HepG2 (cell line): ENCODE measurements around the gene ANKS4B. TPM values are rescaled to one million over a fixed set of nuclear protein-coding genes. Genes with fewer than 3 reads are reported as not detected.

Experiments used
- ATAC-seq: fragments of 200-7000 bp; cut with Tn5 transposase; 3 replicates; pipeline ENCODE4 v1.9.1; 2020; ENCODE audit warnings: mild to moderate bottlenecking, moderate library complexity
- BruUV-seq: library from RNA; stranded (reverse); fragments of 400-500 nt; replicated peaks from 2 replicates; lab custom pipeline; 2021; lab: Mats Ljungman, UMichigan
- CTCF ChIA-PET: fragments of 300-600 bp; formaldehyde crosslinking; extraction: SDS; loops from one replicate; lab custom pipeline; 2021; ENCODE audit warnings: low total read pairs, inconsistent platforms, low intra/inter-chr PET ratio; lab: Yijun Ruan, JAX
- POLR2A ChIA-PET: fragments of 350-600 bp; sonication (Branson Sonifier 250); formaldehyde crosslinking; loops from one replicate; lab custom pipeline; 2020; ENCODE audit warnings: antibody characterized with exemption, inconsistent platforms; lab: Yijun Ruan, JAX
- DNase-seq: peaks from one replicate; pipeline ENCODE4 v3.0.0-alpha.2; 2015; ENCODE audit warnings: low spot score
- FAIRE-seq: peaks from 3 replicates; lab custom pipeline; 2011; peaks lifted over from hg19 to GRCh38; lab: Jason Lieb, UNC
- H2AFZ ChIP-seq: one replicate; pipeline ENCODE4 v1.6.1; 2011; ENCODE audit warnings: low read length, inconsistent platforms
- H3K27ac ChIP-seq: fragments of 300-600 bp; 3 replicates; pipeline ENCODE4 v1.8.0; 2011; ENCODE audit warnings: mixed run types, mild to moderate bottlenecking, mixed read lengths, low read length, inconsistent platforms; ENCODE audit not compliant: insufficient read depth; ENCODE audit errors: extremely low read length
- H3K27me3 ChIP-seq, 2 experiments: fragments of 200-600 bp in 1 of 2; 2 replicates in 1 of 2; 3 replicates in 1 of 2; pipeline versions ENCODE4 v1.6.0 to v1.8.0; 2011; ENCODE audit warnings: low read length in 2 of 2, mild to moderate bottlenecking in 2 of 2, moderate library complexity in 2 of 2, inconsistent platforms in 1 of 2; ENCODE audit not compliant: insufficient read depth in 2 of 2, control insufficient read depth in 1 of 2
- H3K36me3 ChIP-seq, 2 experiments: fragments of 200-600 bp in 1 of 2; replicated peaks in 1 of 2; 2 replicates in 1 of 2; 3 replicates in 1 of 2; pipeline versions ENCODE4 v1.5.1 to v1.8.0; 2011; ENCODE audit warnings: low read length in 2 of 2, inconsistent platforms in 1 of 2; ENCODE audit not compliant: insufficient read depth in 2 of 2, control insufficient read depth in 1 of 2
- H3K4me1 ChIP-seq: 2 replicates; pipeline ENCODE4 v1.5.1; 2012; ENCODE audit warnings: low read length, inconsistent platforms; ENCODE audit not compliant: insufficient read depth
- H3K4me2 ChIP-seq: 2 replicates; pipeline ENCODE4 v1.6.0; 2011; ENCODE audit warnings: low read depth, low read length, inconsistent platforms
- H3K4me3 ChIP-seq, 3 experiments: fragments of 200-600 bp in 1 of 3; sonication (generic), shearing (Covaris generic) in 1 of 3; replicated peaks in 1 of 3; 2 replicates each; pipeline ENCODE4 v1.5.1; 2011 to 2016; ENCODE audit warnings: low read length in 3 of 3, inconsistent platforms in 2 of 3, low read depth in 2 of 3, mild to moderate bottlenecking in 2 of 3, control low read depth in 1 of 3, mixed read lengths in 1 of 3; ENCODE audit not compliant: insufficient read depth in 1 of 3
- H3K79me2 ChIP-seq: one replicate; pipeline ENCODE4 v1.6.1; 2011; ENCODE audit warnings: low read length, inconsistent platforms; ENCODE audit not compliant: insufficient read depth
- H3K9ac ChIP-seq: 2 replicates; pipeline ENCODE4 v1.6.0; 2011; ENCODE audit warnings: mild to moderate bottlenecking, low read depth, low read length, inconsistent platforms; ENCODE audit not compliant: insufficient read depth
- H3K9me3 ChIP-seq: 2 replicates; pipeline ENCODE4 v1.5.1; 2012; ENCODE audit warnings: mild to moderate bottlenecking, low read length
- H4K20me1 ChIP-seq: 2 replicates; pipeline ENCODE4 v1.6.0; 2011; ENCODE audit warnings: inconsistent platforms, mild to moderate bottlenecking, low read length, moderate library complexity; ENCODE audit not compliant: insufficient read depth
- CREB3 ChIP-seq: sonication (generic); formaldehyde crosslinking; IDR thresholded peaks from 2 replicates; pipeline ENCODE4 v1.5.0; 2020; ENCODE audit warnings: missing genetic modification reagents
- EZH2 ChIP-seq: conservative IDR thresholded peaks from 2 replicates; pipeline ENCODE4 v1.6.1; 2012; ENCODE audit warnings: mild to moderate bottlenecking, low read depth, low read length, moderate library complexity
- TCF12 ChIP-seq, 2 experiments: fragments of 450-650 bp in 1 of 2; sonication (generic) in 1 of 2; formaldehyde crosslinking in 1 of 2; IDR thresholded peaks; 2 replicates each; pipeline versions ENCODE4 v1.6.1 to v1.8.0; 2017 to 2022; ENCODE audit warnings: antibody characterized with exemption in 1 of 2, mild to moderate bottlenecking in 1 of 2, missing genetic modification reagents in 1 of 2, moderate library complexity in 1 of 2
- ZNF446 ChIP-seq: sonication (generic); formaldehyde crosslinking; IDR thresholded peaks from 2 replicates; pipeline ENCODE4 v1.5.0; 2020; ENCODE audit warnings: mild to moderate bottlenecking, missing genetic modification reagents
- ZNF460 ChIP-seq: sonication (generic); formaldehyde crosslinking; IDR thresholded peaks from 2 replicates; pipeline ENCODE4 v1.5.1; 2020; ENCODE audit warnings: missing genetic modification reagents, mild to moderate bottlenecking, borderline replicate concordance
- ZNF775 ChIP-seq: sonication (generic); formaldehyde crosslinking; IDR thresholded peaks from 2 replicates; pipeline ENCODE4 v1.4.0; 2020; ENCODE audit warnings: missing genetic modification reagents, mild to moderate bottlenecking, moderate library complexity, borderline replicate concordance
- ZSCAN22 ChIP-seq: sonication (generic); formaldehyde crosslinking; IDR thresholded peaks from 2 replicates; pipeline ENCODE4 v1.4.0; 2020; ENCODE audit warnings: mild to moderate bottlenecking, missing genetic modification reagents
- WGBS: methylation state at CpG from one replicate; pipeline ENCODE4 v1.1.6; 2017; ENCODE audit warnings: low lambda C conversion rate; 5-methylcytosine and 5-hydroxymethylcytosine counted together
- in situ Hi-C: cut with HindIII; loops from 2 replicates; pipeline ENCODE4 v1.10.0; 2017; ENCODE audit warnings: low pct_unique_long_range_greater_than_20kb; ENCODE audit not compliant: extremely low pct_ligation_motif_present
- intact Hi-C: fragments of 100-400 bp; cut with micrococcal nuclease; formaldehyde crosslinking; loops from one replicate; pipeline ENCODE4 v1.10.0; 2022; ENCODE audit not compliant: unreplicated experiment
- polyA plus RNA-seq, 8 experiments: library from polyadenylated mRNA; depleted of rRNA in 3 of 8; stranded (reverse) in 7 of 8; unstranded in 1 of 8; fragments of >200 nt; fragmentation: Illumina TruSeq in 4 of 8; extraction: Trizol in 4 of 8; gene quantifications; 2 replicates each; pipeline versions ENCODE4 v1.2.1 to v1.2.3, GENCODE V29; 2011 to 2016; ENCODE audit warnings: low read depth in 4 of 8, missing spikeins in 1 of 8, mixed read lengths in 1 of 8; ENCODE audit not compliant: insufficient read depth in 1 of 8
- total RNA-seq, 5 experiments: library from RNA; depleted of rRNA; stranded (reverse); fragments of >200 nt; fragmentation: Illumina TruSeq; extraction: Trizol; gene quantifications; 2 replicates each; pipeline ENCODE4 v1.2.3, GENCODE V29; 2016; ENCODE audit warnings: low read depth in 1 of 5

ANKS4B gene
- total and polyA plus RNA-seq, 2 of the 13 experiments (the other 11 are each of a cell fraction or from before 2014, with no cell fraction given) = 6.5 to 30.0 TPM

- Histone ChIP-seq H3K27me3 (no peaks in the 10 kb centered on the region; a peak in 1 of 5 replicates), H3K4me3 (no peak overlapping the region), H3K36me3 (no peaks in the 10 kb centered on the region), H3K9ac (no peak overlapping the region), H3K79me2 (no peaks in the 10 kb centered on the region), H4K20me1 (no peaks in the 10 kb centered on the region), H3K4me2 (no peak overlapping the region), H2AFZ (no peak overlapping the region), H3K27ac (no peak overlapping the region), H3K4me1 (peaks cover 41% of the 10 kb centered on the region), H3K9me3 (no peaks in the 10 kb centered on the region)
- no peak for TF ChIP-seq ZNF775
- CTCF ChIA-PET = no interaction called here
- DNase-seq (no peak), ATAC-seq (no peak), FAIRE-seq (no peak)
- intact Hi-C loops = no loop called here
- BruUV-seq = no TSS peak
- 59% methylated on average over 2 of the region's 2 CpGs for WGBS
- in situ Hi-C loops = no loop called here
- POLR2A ChIA-PET = no interaction called here
Measured at GRCh38 chr16:21224800-21225199, 8.7 kb upstream of the ANKS4B start.

- no peak for DNase-seq
- POLR2A ChIA-PET = no interaction called here
- no peaks in the 10 kb centered on the region for H4K20me1 ChIP-seq
Measured at GRCh38 chr16:21226749-21227148, 6.8 kb upstream of the ANKS4B start.

More at GRCh38 chr16:21226749-21227148, 6.8 kb upstream of the ANKS4B start:
- no peaks in the 10 kb centered on the region for H3K9me3 ChIP-seq
- no peaks in the 10 kb centered on the region for H3K36me3 ChIP-seq
- no peak overlapping the region for H3K4me3 ChIP-seq
- no peak overlapping the region for H3K27ac ChIP-seq
- H3K4me1 ChIP-seq = peaks cover 51% of the 10 kb centered on the region
- H3K27me3 ChIP-seq = no peaks in the 10 kb centered on the region; a peak in 1 of 5 replicates
- H3K4me2 ChIP-seq = no peak overlapping the region
- H3K79me2 ChIP-seq = no peaks in the 10 kb centered on the region
- ATAC-seq = no peak
- in situ Hi-C loops (no loop called here), intact Hi-C loops (no loop called here)
- CTCF ChIA-PET = no interaction called here
- no TSS peak for BruUV-seq
- no peak for FAIRE-seq
- H2AFZ ChIP-seq = no peak overlapping the region
- H3K9ac ChIP-seq = no peak overlapping the region
- no peak for TF ChIP-seq CREB3 (CRISPR knock-in tag)
- TF ChIP-seq ZNF446 = no peak
- no peak for TF ChIP-seq TCF12 (IDR thresholded peaks at IDR 0.05)
- no peak for TF ChIP-seq TCF12 (CRISPR knock-in tag; IDR thresholded peaks at IDR 0.05)
- TF ChIP-seq ZNF460 (CRISPR knock-in tag) = no peak
- TF ChIP-seq ZSCAN22 (CRISPR knock-in tag) = no peak
- TF ChIP-seq EZH2 = no peak
